Fibroblast of lung (primary cell): ENCODE results near the gene GALNT8. TPM values are rescaled to one million over a fixed set of nuclear protein-coding genes. Genes with fewer than 3 reads are reported as not detected.
"Not testable (repeated sequence)": the region's sequence is repeated elsewhere in the genome, so short reads cannot be mapped to it uniquely, and the experiment has no call there.

Source experiments
- DNase-seq, 2 donors: peaks; one replicate each; pipeline versions ENCODE4 v3.0.0 to v3.0.0-alpha.2; 2010; ENCODE audit warnings: low read depth in 2 of 2
- H2AFZ ChIP-seq: 2 replicates; pipeline ENCODE4 v1.5.1; 2012; ENCODE audit warnings: low read length, control low read depth, inconsistent platforms
- H3K27ac ChIP-seq: 2 replicates; pipeline ENCODE4 v1.5.1; 2011; ENCODE audit warnings: low read length, control low read depth; ENCODE audit not compliant: insufficient read depth
- H3K27me3 ChIP-seq: 2 replicates; pipeline ENCODE4 v1.5.1; 2011; ENCODE audit warnings: mild to moderate bottlenecking, low read length; ENCODE audit not compliant: control insufficient read depth, insufficient read depth
- H3K36me3 ChIP-seq: 2 replicates; pipeline ENCODE4 v1.5.1; 2011; ENCODE audit warnings: low read length; ENCODE audit not compliant: control insufficient read depth, insufficient read depth
- H3K4me1 ChIP-seq: 2 replicates; pipeline ENCODE4 v1.5.1; 2011; ENCODE audit warnings: low read length; ENCODE audit not compliant: control insufficient read depth, insufficient read depth; ENCODE audit errors: extremely low read depth
- H3K4me2 ChIP-seq: 2 replicates; pipeline ENCODE4 v1.5.1; 2011; ENCODE audit warnings: low read length, control low read depth; ENCODE audit not compliant: insufficient read depth; ENCODE audit errors: extremely low read depth
- H3K4me3 ChIP-seq, 4 experiments: fragments of 200-600 bp in 1 of 4; sonication (generic) in 1 of 4; replicated peaks in 1 of 4; 2 replicates each; pipeline ENCODE4 v1.5.1; 2011 to 2016; ENCODE audit warnings: low read length in 4 of 4, low read depth in 3 of 4, mild to moderate bottlenecking in 3 of 4, control low read depth in 2 of 4, inconsistent platforms in 1 of 4, mixed read lengths in 1 of 4; ENCODE audit not compliant: insufficient read depth in 1 of 4; ENCODE audit errors: control extremely low read depth in 1 of 4
- H3K79me2 ChIP-seq: 2 replicates; pipeline ENCODE4 v1.5.1; 2012; ENCODE audit warnings: mild to moderate bottlenecking, low read length, inconsistent platforms; ENCODE audit not compliant: control insufficient read depth, insufficient read depth
- H3K9ac ChIP-seq: 2 replicates; pipeline ENCODE4 v1.5.1; 2011; ENCODE audit warnings: mild to moderate bottlenecking, low read length, control low read depth; ENCODE audit not compliant: insufficient read depth
- H3K9me3 ChIP-seq: 2 replicates; pipeline ENCODE4 v1.5.1; 2012; ENCODE audit warnings: low read depth, low read length; ENCODE audit not compliant: control insufficient read depth, insufficient read depth
- H4K20me1 ChIP-seq: 2 replicates; pipeline ENCODE4 v1.5.1; 2011; ENCODE audit warnings: low read length; ENCODE audit not compliant: control insufficient read depth, insufficient read depth; ENCODE audit errors: extremely low read depth
- CTCF ChIP-seq, 2 donors: IDR thresholded peaks in 1 of 2; conservative IDR thresholded peaks in 1 of 2; 1 replicate in 1 of 2; 2 replicates in 1 of 2; pipeline ENCODE4 v1.5.1; 2011 to 2012; ENCODE audit warnings: low read length in 2 of 2, control low read depth in 1 of 2, inconsistent platforms in 1 of 2, low read depth in 1 of 2, mild to moderate bottlenecking in 1 of 2
- EZH2 ChIP-seq: IDR thresholded peaks from 2 replicates; pipeline ENCODE4 v1.5.1; 2012; ENCODE audit warnings: low read length, control low read depth, mild to moderate bottlenecking; ENCODE audit errors: missing control alignments
- polyA plus RNA-seq, 2 donors: library from polyadenylated mRNA; depleted of rRNA in 1 of 2; stranded (reverse) in 1 of 2; unstranded in 1 of 2; fragments of >200 nt; gene quantifications; 2 replicates each; pipeline ENCODE4 v1.2.1, GENCODE V29; 2011 to 2012; ENCODE audit warnings: missing spikeins in 1 of 2
- total RNA-seq: library from RNA; depleted of rRNA; stranded (reverse); fragments of >200 nt; gene quantifications from 2 replicates; pipeline ENCODE4 v1.2.1, GENCODE V29; 2014

The GALNT8 gene
- total and polyA plus RNA-seq, 2 donors (not counting 1 experiment from before 2014, with no cell fraction given), result under 0.01 TPM; not detected in 1

- H3K27ac ChIP-seq, result no peak overlapping the region
Observed at GRCh38 chr12:4743046-4743445, 22.8 kb downstream of the GALNT8 start.

GRCh38 chr12:4744709-4745108 lies 24.5 kb downstream of the GALNT8 start:
- no peak overlapping the region for H3K9ac ChIP-seq
- H3K27me3 ChIP-seq, result no peaks in the 10 kb centered on the region
- H2AFZ ChIP-seq, result no peak overlapping the region
- H3K4me2 ChIP-seq, result no peak overlapping the region
- no peak for TF ChIP-seq CTCF (conservative IDR thresholded peaks at IDR 0.05 in 1 of 2, IDR thresholded peaks at IDR 0.05 in 1 of 2; ENCODE audit: low read depth in 1 of 2, low read length in 2 of 2)
- TF ChIP-seq EZH2, result no peak
- H3K9me3 ChIP-seq, result no peaks in the 10 kb centered on the region
- H3K4me1 ChIP-seq, result no peaks in the 10 kb centered on the region
- H3K4me3 ChIP-seq, result no peak overlapping the region
- H3K27ac ChIP-seq, result no peak overlapping the region
- H3K36me3 ChIP-seq, result no peaks in the 10 kb centered on the region
- H3K79me2 ChIP-seq, result no peaks in the 10 kb centered on the region
- H4K20me1 ChIP-seq, result no peaks in the 10 kb centered on the region
- DNase-seq, result no peak

More at GRCh38 chr12:4743046-4743445, 22.8 kb downstream of the GALNT8 start:
- no peaks in the 10 kb centered on the region for H3K27me3 ChIP-seq
- no peak overlapping the region for H3K9ac ChIP-seq
- no peaks in the 10 kb centered on the region for H4K20me1 ChIP-seq
- H3K4me1 ChIP-seq, result no peaks in the 10 kb centered on the region
- H3K9me3 ChIP-seq, result no peaks in the 10 kb centered on the region
- H3K79me2 ChIP-seq, result no peaks in the 10 kb centered on the region
- no peak overlapping the region for H3K4me2 ChIP-seq
- TF ChIP-seq CTCF (conservative IDR thresholded peaks at IDR 0.05 in 1 of 2, IDR thresholded peaks at IDR 0.05 in 1 of 2; ENCODE audit: low read depth in 1 of 2, low read length in 2 of 2), result no peak
- TF ChIP-seq EZH2, result no peak
- H3K4me3 ChIP-seq, result no peak overlapping the region
- DNase-seq, result no peak
- no peaks in the 10 kb centered on the region for H3K36me3 ChIP-seq
- H2AFZ ChIP-seq, result no peak overlapping the region

- no peaks in the 10 kb centered on the region for H3K79me2 ChIP-seq
- no peak overlapping the region for H3K9ac ChIP-seq
- no peak for TF ChIP-seq CTCF (conservative IDR thresholded peaks at IDR 0.05 in 1 of 2, IDR thresholded peaks at IDR 0.05 in 1 of 2; ENCODE audit: low read depth in 1 of 2, low read length in 2 of 2)
- no peak for TF ChIP-seq EZH2
- no peaks in the 10 kb centered on the region for H3K4me1 ChIP-seq
- no peak overlapping the region for H3K4me3 ChIP-seq
- no peaks in the 10 kb centered on the region for H3K36me3 ChIP-seq
- H3K27me3 ChIP-seq, result no peaks in the 10 kb centered on the region
- H3K27ac ChIP-seq, result no peak overlapping the region
- H3K4me2 ChIP-seq, result no peak overlapping the region
- no peak overlapping the region for H2AFZ ChIP-seq
- DNase-seq, result no peak
- no peaks in the 10 kb centered on the region for H4K20me1 ChIP-seq
- no peaks in the 10 kb centered on the region for H3K9me3 ChIP-seq
Observed at GRCh38 chr12:4745249-4745648, 25.0 kb downstream of the GALNT8 start.

GRCh38 chr12:4751654-4752053 lies 31.5 kb downstream of the GALNT8 start:
- H3K4me3 ChIP-seq, H4K20me1 ChIP-seq, DNase-seq, H3K79me2 ChIP-seq, H3K9ac ChIP-seq, H3K27me3 ChIP-seq, H3K9me3 ChIP-seq, H2AFZ ChIP-seq, H3K36me3 ChIP-seq, H3K27ac ChIP-seq, H3K4me2 ChIP-seq, H3K4me1 ChIP-seq: not testable (repeated sequence)
